UCSD-AML1 (cell line): ENCODE results near the gene ZNF282.

Experiments
- DNase-seq: peaks from one replicate; lab custom pipeline; 2025; ENCODE audit not compliant: unreplicated experiment; lab: John Stamatoyannopoulos, UW

Gene ZNF282

GRCh38 chr7:149195180-149196150 is at the start of gene ZNF282:
Gene ZNF282 (plus strand): TSS chr7:149195546. CDS start chr7:149195590, 44 bp downstream.
- peak; percentile 76 for DNase-seq

DNA sequence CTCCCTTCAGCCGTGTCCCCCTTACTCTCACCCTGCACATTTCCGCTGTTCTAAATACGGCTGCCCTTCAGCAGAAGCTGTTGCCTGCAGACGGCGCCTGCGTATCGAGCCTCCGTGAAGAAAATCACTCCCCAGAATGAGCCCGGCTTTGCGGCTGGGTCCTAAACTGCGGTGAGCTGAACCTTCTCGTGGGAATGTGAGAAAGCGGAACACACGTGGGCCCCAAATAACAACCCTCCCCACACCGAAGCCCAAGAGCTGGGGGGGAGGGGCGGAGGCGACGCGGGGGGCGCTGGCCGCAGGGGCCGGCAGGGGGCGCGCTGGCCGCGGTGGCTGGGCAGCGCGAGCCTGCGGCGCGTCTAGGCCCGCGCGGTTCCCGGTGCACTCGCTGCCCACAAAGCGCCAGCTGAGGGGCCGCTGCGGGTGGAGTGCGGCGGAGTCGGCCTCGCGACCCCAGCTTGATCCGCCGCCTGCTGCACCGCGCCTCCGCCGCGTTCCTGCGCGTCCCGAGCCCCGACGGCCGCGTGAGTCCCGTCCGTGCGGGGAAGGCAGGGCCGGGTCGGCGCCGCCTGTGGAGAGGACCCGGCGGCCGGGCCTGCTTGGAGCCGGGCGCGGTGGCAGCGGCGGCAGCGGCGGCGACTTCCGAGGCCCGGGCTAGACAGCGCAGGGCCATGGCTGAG is 48.1 kb upstream of the ZNF282 start, which contains the start of gene ZNF398:
TSS of gene ZNF398 (plus strand) at position 382 of the 680 bp plus-strand sequence. CDS start at position 672, 290 bp downstream.
- peak; percentile 79 for DNase-seq

DNA sequence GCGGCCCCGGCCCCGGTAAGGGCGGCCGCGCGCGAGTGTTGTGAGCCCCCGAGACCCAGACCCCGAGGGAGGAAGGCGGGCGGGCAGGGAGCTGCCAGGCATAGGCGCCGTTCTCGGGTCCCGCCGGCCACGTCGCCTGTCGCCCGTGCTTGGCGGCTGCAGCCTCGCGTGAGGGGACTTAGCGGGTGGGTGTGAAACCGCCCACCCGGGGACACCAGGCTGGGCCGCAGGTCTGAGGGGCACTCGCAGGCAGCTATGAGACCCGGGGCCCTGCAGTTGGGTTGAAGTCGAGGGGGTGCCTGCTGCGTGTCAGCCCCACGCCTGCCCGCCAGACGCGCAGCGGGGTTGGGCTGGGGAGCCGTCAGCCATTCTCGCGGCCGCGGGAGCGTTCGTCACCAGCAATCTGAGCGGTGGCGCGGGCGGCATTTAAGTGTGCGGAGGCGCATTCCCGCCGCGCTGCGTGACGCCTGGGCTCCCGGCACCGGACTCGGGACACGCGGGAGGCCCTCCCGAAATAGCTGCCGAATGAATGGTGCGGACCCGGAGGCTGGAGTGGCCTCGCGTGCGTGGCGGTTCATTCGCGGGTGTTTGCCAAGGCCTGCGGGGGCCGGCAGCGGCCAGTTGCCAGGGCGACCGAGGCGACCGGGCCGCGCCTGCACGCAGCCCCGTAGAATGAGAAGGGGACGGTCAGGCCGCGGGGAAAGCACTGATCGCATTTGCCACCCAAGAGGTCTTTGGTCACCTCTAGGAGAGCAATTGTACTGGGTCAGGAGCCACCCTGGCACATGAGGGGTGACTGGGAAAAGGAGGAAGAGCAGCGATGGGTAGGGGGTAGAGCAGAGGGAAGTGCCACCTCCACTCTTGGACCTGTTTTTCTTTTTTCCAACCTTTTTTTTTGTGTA is 47.3 kb upstream of the ZNF282 start:
- peak; percentile 42 for DNase-seq

GRCh38 chr7:149150981-149151380 is 44.4 kb upstream of the ZNF282 start:
- DNase-seq: no peak

GRCh38 chr7:149153346-149153745 is 42.0 kb upstream of the ZNF282 start:
- no peak for DNase-seq

GRCh38 chr7:149154056-149154455 is 41.3 kb upstream of the ZNF282 start:
- no peak for DNase-seq

- no peak for DNase-seq
These were observed 38.4 kb upstream of the ZNF282 start for GRCh38 chr7:149156898-149157297.

DNA sequence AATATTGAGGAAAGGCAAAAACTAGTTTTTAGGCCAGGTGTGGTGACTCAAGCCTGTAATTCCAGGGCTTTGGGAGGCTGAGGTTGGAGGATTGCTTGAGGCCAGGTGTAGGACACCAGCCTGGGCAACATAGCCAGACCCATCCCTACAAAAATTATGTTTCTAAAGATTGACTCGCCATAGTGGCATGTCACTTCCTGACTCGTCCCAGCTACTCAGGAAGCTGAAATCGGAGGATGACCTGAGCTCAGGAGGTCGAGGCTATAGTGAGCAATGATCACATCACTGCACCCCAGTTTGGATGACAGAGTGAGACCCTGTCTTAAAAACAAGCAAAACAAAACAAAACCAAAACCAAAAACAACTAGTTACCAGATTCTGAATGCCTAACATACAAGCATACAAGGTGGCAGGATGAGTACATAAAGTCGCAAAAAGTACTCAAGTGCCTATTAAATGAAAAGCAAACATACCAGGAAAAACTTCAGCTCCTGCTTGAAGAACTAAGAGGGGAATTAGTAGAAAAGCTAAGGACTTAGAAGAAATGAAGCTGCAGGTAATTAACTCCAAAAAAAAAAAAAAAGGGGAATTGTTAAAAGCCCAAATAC is 34.0 kb upstream of the ZNF282 start:
- DNase-seq: no peak

DNA sequence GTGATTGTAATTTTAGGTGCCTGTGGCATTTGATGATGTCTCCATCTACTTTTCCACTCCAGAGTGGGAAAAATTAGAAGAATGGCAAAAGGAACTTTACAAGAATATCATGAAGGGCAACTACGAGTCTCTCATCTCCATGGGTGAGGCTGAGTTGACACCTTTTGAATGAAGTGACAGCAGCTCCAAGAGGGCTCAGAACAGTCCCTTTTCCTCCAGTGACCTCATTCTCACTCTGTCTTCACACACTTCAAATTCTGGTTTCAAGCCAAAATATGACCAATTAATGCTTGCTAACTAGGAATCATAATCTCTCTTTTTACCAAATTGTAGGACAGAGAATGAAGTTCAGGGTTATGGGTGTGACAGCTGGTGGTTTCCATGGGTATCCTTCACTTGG is 29.2 kb upstream of the ZNF282 start:
- no peak for DNase-seq

- no peak for DNase-seq
These were observed 28.6 kb upstream of the ZNF282 start for GRCh38 chr7:149166630-149167352.

- no peak for DNase-seq
These were observed 23.3 kb upstream of the ZNF282 start for GRCh38 chr7:149171892-149172533.

- no peak for DNase-seq
These were observed 22.8 kb upstream of the ZNF282 start for GRCh38 chr7:149172534-149172920.

DNA sequence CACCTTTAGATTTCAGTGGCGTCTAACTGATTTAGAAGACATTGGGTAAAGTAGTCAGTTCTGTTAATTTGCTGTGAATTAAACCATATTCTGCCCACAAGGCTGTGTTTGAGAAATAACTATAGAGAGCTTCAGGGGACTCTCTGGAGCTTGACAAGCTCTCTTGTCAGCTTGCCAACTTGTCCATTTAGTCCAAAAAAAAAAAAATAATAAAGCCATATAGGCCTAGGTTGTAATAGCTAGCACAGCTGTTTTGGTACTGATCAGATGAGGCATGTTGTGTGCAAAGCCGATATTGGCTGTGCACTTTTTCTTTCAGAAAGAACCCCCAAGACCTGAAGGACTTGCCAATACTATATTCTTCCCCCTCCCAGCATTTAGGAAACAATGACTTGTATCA is 20.2 kb upstream of the ZNF282 start:
- DNase-seq: no peak

GRCh38 chr7:149179241-149179640 is 16.1 kb upstream of the ZNF282 start:
- DNase-seq: no peak

DNA sequence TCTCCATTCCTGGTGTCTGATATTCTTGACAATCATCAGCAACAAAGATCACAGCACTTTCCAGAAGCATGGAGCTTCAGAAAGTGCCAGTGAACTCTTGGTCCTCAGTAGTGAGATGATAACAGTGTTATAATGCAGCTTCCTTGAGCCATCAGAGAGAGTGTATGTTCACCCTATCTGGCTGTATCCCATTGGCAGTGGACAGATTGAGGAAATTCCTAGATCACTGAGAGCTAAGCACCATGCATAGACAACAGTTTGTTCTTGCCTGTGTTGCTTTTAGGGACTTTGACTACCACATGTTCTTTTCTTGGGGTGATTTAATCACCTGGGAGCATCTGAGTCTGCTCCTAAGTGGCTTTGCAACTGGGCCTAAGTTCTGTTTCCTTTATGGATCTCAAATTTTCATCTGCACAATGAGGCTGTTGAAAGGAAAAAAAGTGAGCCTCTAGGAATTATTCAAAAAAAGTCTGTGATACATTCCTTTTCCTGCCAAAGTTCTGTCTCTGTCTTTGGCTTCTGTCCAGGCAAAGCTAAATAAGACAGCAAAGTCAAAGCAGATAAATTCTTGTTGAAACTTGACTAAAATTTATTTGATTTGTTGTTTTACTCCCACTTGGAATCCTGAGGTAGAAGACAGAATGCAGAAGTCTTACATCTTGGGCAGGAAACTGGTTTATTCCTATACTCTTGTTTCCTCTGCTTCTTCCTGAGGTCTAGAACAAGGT is 14.5 kb upstream of the ZNF282 start:
- DNase-seq: no peak

- DNase-seq: no peak
These were observed 13.9 kb upstream of the ZNF282 start for GRCh38 chr7:149181450-149181790.

GRCh38 chr7:149184274-149184673 is 11.1 kb upstream of the ZNF282 start:
- no peak for DNase-seq

DNA sequence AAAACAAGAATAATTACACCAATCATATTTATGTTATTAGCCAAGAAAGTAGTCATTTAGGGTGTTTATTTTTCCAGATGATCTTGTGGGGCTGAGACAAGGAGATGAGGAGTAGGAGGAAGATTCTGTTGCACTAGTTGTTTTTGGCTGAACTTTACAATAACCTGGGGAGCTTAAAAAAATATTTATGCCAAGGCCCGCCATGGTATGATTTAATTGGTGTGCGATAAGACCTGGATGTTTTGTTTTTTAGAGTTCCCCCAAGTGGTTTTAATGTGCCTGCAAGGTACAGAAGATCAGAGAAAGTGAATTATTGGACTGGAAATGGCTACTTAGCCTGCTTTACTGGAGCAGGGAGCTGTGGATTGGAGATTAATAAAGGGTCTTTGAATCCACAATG is 7.1 kb upstream of the ZNF282 start:
- DNase-seq: no peak
